A549 (cell line): ENCODE measurements around the gene USP3. TPM values are rescaled to one million over a fixed set of nuclear protein-coding genes. Genes with fewer than 3 reads are reported as not detected.

Source experiments
- ATAC-seq, 2 experiments: fragments of 200-7000 bp in 1 of 2; fragments of >200 bp in 1 of 2; cut with Nextera tagmentation in 1 of 2; cut with Tn5 transposase in 1 of 2; 3 replicates each; pipeline versions ENCODE4 v1.8.0 to v1.9.1; 2018 to 2020; ENCODE audit warnings: mild to moderate bottlenecking in 1 of 2, moderate library complexity in 1 of 2
- CTCF ChIA-PET: fragments of 300-600 bp; sonication (Branson Sonifier 250); formaldehyde crosslinking; extraction: SDS; loops from one replicate; lab custom pipeline; 2021; ENCODE audit warnings: antibody characterized with exemption, inconsistent platforms; lab: Yijun Ruan, JAX
- POLR2A ChIA-PET: fragments of 350-600 bp; formaldehyde crosslinking; extraction: SDS; loops from one replicate; lab custom pipeline; 2021; ENCODE audit warnings: antibody characterized with exemption, inconsistent platforms; lab: Yijun Ruan, JAX
- DNase-seq, 2 experiments: peaks; one replicate each; pipeline versions ENCODE4 v3.0.0 to v3.0.0-alpha.2; 2011 to 2016; ENCODE audit warnings: low read depth in 1 of 2, low spot score in 1 of 2
- FAIRE-seq: peaks from 2 replicates; lab custom pipeline; 2011; peaks lifted over from hg19 to GRCh38; lab: Jason Lieb, UNC
- H3K27ac ChIP-seq, 2 experiments: fragments of >200 bp; sonication (Bioruptor Twin); formaldehyde crosslinking; 3 replicates each; pipeline ENCODE4 v1.5.1; 2016 to 2017
- H3K4me1 ChIP-seq: fragments of >200 bp; sonication (Bioruptor Twin); formaldehyde crosslinking; 3 replicates; pipeline ENCODE4 v1.6.1; 2016
- H3K4me2 ChIP-seq: fragments of >200 bp; sonication (Bioruptor Twin); formaldehyde crosslinking; 3 replicates; pipeline ENCODE4 v1.6.1; 2016
- H3K4me3 ChIP-seq: fragments of >200 bp; sonication (Bioruptor Twin); formaldehyde crosslinking; 3 replicates; pipeline ENCODE4 v1.5.1; 2016
- H3K9me3 ChIP-seq: fragments of >200 bp; sonication (Bioruptor Twin); formaldehyde crosslinking; 3 replicates; pipeline ENCODE4 v1.6.1; 2016
- BCL3 ChIP-seq: fragments of >200 bp; sonication (Bioruptor Twin); formaldehyde crosslinking; IDR thresholded peaks from 3 replicates; pipeline ENCODE4 v1.6.1; 2016
- BHLHE40 ChIP-seq: IDR thresholded peaks from 2 replicates; pipeline ENCODE4 v1.6.1; 2012; ENCODE audit warnings: low read depth, low read length, inconsistent platforms
- CBX2 ChIP-seq: fragments of 200-600 bp; sonication (generic); IDR thresholded peaks from 2 replicates; pipeline ENCODE4 v1.6.1; 2016; ENCODE audit warnings: low read depth, mild to moderate bottlenecking, borderline replicate concordance
- CBX8 ChIP-seq: fragments of 200-600 bp; sonication (generic); IDR thresholded peaks from 2 replicates; pipeline ENCODE4 v1.6.1; 2016
- CEBPB ChIP-seq, 2 experiments: fragments of >200 bp in 1 of 2; sonication (Bioruptor Twin) in 1 of 2; formaldehyde crosslinking in 1 of 2; IDR thresholded peaks; 2 replicates each; pipeline ENCODE4 v1.6.1; 2012 to 2016
- CTCF ChIP-seq: fragments of >200 bp; sonication (Bioruptor Twin); formaldehyde crosslinking; IDR thresholded peaks from 3 replicates; pipeline ENCODE4 v1.5.1; 2016
- EHF ChIP-seq: fragments of 250-450 bp; sonication (Bioruptor Pico); IDR thresholded peaks from 2 replicates; pipeline ENCODE4 v1.5.0; 2020; ENCODE audit warnings: mild to moderate bottlenecking
- EHMT2 ChIP-seq: fragments of 200-600 bp; sonication (generic); IDR thresholded peaks from 2 replicates; pipeline ENCODE4 v1.6.1; 2016; ENCODE audit warnings: antibody characterized with exemption, low read depth, mild to moderate bottlenecking, moderate library complexity
- FOSL2 ChIP-seq, 2 experiments: fragments of 450-650 bp in 1 of 2; fragments of >200 bp in 1 of 2; sonication (Bioruptor Twin) in 1 of 2; formaldehyde crosslinking; IDR thresholded peaks; 2 replicates each; pipeline versions ENCODE4 v1.5.0 to v1.6.1; 2016 to 2020; ENCODE audit warnings: mild to moderate bottlenecking in 1 of 2, moderate library complexity in 1 of 2
- FOXS1 ChIP-seq: fragments of 250-450 bp; sonication (Bioruptor Pico); IDR thresholded peaks from 2 replicates; pipeline ENCODE4 v1.5.0; 2020; ENCODE audit warnings: mild to moderate bottlenecking, moderate library complexity
- GATA3 ChIP-seq: IDR thresholded peaks from 2 replicates; pipeline ENCODE4 v1.6.1; 2012; ENCODE audit warnings: borderline replicate concordance
- HDAC2 ChIP-seq: fragments of 200-600 bp; sonication (generic); IDR thresholded peaks from 2 replicates; pipeline ENCODE4 v1.6.1; 2016
- HMGXB4 ChIP-seq: fragments of 250-450 bp; sonication (Bioruptor Pico); IDR thresholded peaks from 2 replicates; pipeline ENCODE4 v1.5.0; 2021; ENCODE audit warnings: mild to moderate bottlenecking, moderate library complexity, borderline replicate concordance
- JUNB ChIP-seq: fragments of >200 bp; sonication (Bioruptor Twin); formaldehyde crosslinking; IDR thresholded peaks from 2 replicates; pipeline ENCODE4 v1.6.1; 2016
- KDM5A ChIP-seq: fragments of 200-600 bp; sonication (generic); IDR thresholded peaks from 2 replicates; pipeline ENCODE4 v1.6.1; 2016; ENCODE audit warnings: antibody characterized with exemption, mild to moderate bottlenecking
- MAFK ChIP-seq: fragments of 450-650 bp; IDR thresholded peaks from 2 replicates; pipeline ENCODE4 v1.6.1; 2014; ENCODE audit not compliant: partially characterized antibody
- NPAS2 ChIP-seq: fragments of 250-450 bp; sonication (Bioruptor Pico); IDR thresholded peaks from 2 replicates; pipeline ENCODE4 v1.8.0; 2022; ENCODE audit warnings: mild to moderate bottlenecking, moderate library complexity, borderline replicate concordance
- PHF8 ChIP-seq: fragments of 200-600 bp; sonication (generic); IDR thresholded peaks from 2 replicates; pipeline ENCODE4 v1.6.1; 2016; ENCODE audit warnings: low read depth, mild to moderate bottlenecking, antibody characterized with exemption, moderate library complexity, borderline replicate concordance
- RCOR1 ChIP-seq: fragments of 150-350 bp; IDR thresholded peaks from 2 replicates; pipeline ENCODE4 v1.6.1; 2014; ENCODE audit warnings: antibody characterized with exemption, low read length, low read depth
- RFX5 ChIP-seq: fragments of 450-650 bp; IDR thresholded peaks from 2 replicates; pipeline ENCODE4 v1.7.1; 2014; ENCODE audit warnings: antibody characterized with exemption, mild to moderate bottlenecking, moderate library complexity
- SREBF2 ChIP-seq: fragments of 450-650 bp; IDR thresholded peaks from 2 replicates; pipeline ENCODE4 v1.6.1; 2014; ENCODE audit warnings: mild to moderate bottlenecking, moderate library complexity
- TFCP2L1 ChIP-seq: fragments of 250-450 bp; sonication (Bioruptor Pico); IDR thresholded peaks from 2 replicates; pipeline ENCODE4 v1.5.0; 2021; ENCODE audit warnings: mild to moderate bottlenecking
- ZNF302 ChIP-seq: fragments of 250-450 bp; sonication (Bioruptor Pico); IDR thresholded peaks from 2 replicates; pipeline ENCODE4 v1.9.0; 2021; ENCODE audit warnings: inconsistent platforms, mild to moderate bottlenecking, moderate library complexity
- WGBS: methylation state at CpG from one replicate; pipeline ENCODE4 v1.1.6; 2017; ENCODE audit errors: missing lambda C conversion rate; 5-methylcytosine and 5-hydroxymethylcytosine counted together
- polyA plus RNA-seq, 4 experiments: library from polyadenylated mRNA; depleted of rRNA in 3 of 4; stranded (reverse); fragments of >200 nt; fragmentation: RNase III in 1 of 4; extraction: RNeasy Plus Mini Kit Qiagen cat#74134 plus additional on column Dnase treatment in 1 of 4; gene quantifications; 2 replicates in 3 of 4; 3 replicates in 1 of 4; pipeline ENCODE4 v1.2.3, GENCODE V29; 2011 to 2017
- TF ChIP-seq, protein P1 (sequence below): fragments of 450-650 bp; IDR thresholded peaks from 2 replicates; pipeline ENCODE4 v1.6.1; 2014; ENCODE audit warnings: antibody characterized with exemption
- TF ChIP-seq, protein P2 (sequence below): fragments of >200 bp; sonication (Bioruptor Twin); formaldehyde crosslinking; IDR thresholded peaks from 2 replicates; pipeline ENCODE4 v1.6.1; 2016

Gene USP3
- polyA plus RNA-seq, 2 of the 4 experiments (the other 2 are of a cell fraction) = 41.8 to 99.1 TPM

- no peak for TF ChIP-seq HDAC2
- 0 out of 2 replicates have a peak, but pooled peaks have one; percentile 5 for TF ChIP-seq FOSL2 (IDR thresholded peaks at IDR 0.05)
- peak; percentile 61 for TF ChIP-seq FOSL2 (CRISPR knock-in tag; IDR thresholded peaks at IDR 0.05)
- no peak for TF ChIP-seq BCL3
- peak; percentile 95; the same call in 1 of the 2 replicates for TF ChIP-seq FOXS1 (CRISPR knock-in tag)
- peak; percentile 31 to 64; a peak in 2 of 4 replicates for TF ChIP-seq CEBPB (IDR thresholded peaks at IDR 0.05)
- TF ChIP-seq JUNB = 0 out of 2 replicates have a peak, but pooled peaks have one; percentile 28
- TF ChIP-seq EHF = no peak
- no peak for TF ChIP-seq NPAS2
- no peak for TF ChIP-seq KDM5A
- no peak for TF ChIP-seq RCOR1
- peaks cover 34% of the 10 kb centered on the region for H3K4me1 ChIP-seq
- no peaks in the 10 kb centered on the region for H3K9me3 ChIP-seq
- DNase-seq (no peak), ATAC-seq (no peak), FAIRE-seq (peak; percentile 84)
- POLR2A ChIA-PET = interaction anchor here (1.3 kb wide), 1 partner anchor 47 kb away, joined by 4 read pairs; the partner anchor contains the start of gene USP3
- H3K27ac ChIP-seq = no peak overlapping the region
- H3K4me3 ChIP-seq = no peak overlapping the region
- WGBS = 43% methylated on average over 1 of the region's 1 CpG
- CTCF ChIA-PET = interaction anchor here (1.0 to 2.1 kb wide), 7 partner anchors 20 to 495 kb away, joined by 3 to 8 read pairs (median 4); partner anchors contain the start of genes DAPK2 and USP3
- peak overlapping the region; percentile 4; the same call in 1 of the 3 replicates for H3K4me2 ChIP-seq
These were observed 47.0 kb downstream of the USP3 start for GRCh38 chr15:63551400-63551799.

GRCh38 chr15:63553388-63553791 lies 49.0 kb downstream of the USP3 start:
- Histone ChIP-seq H3K9me3 (no peaks in the 10 kb centered on the region), H3K4me3 (no peak overlapping the region), H3K27ac (no peak overlapping the region), H3K4me1 (peaks cover 34% of the 10 kb centered on the region), H3K4me2 (peak overlapping the region; percentile 21)
- peak; percentile 68 for FAIRE-seq
- ChIA-PET CTCF (interaction anchor here (0.8 to 2.5 kb wide), 12 partner anchors 12 to 89 kb away, joined by 3 to 14 read pairs (median 4); no protein-coding TSS in a partner anchor), POLR2A (no interaction called here)
- peak in 1 of 2 experiments; percentile 36; a peak in 2 of 6 replicates for ATAC-seq
- TF ChIP-seq MAFK = no peak
- no peak for TF ChIP-seq RFX5
- TF ChIP-seq CBX8 = no peak
- TF ChIP-seq ZNF302 (CRISPR knock-in tag) = no peak
- DNase-seq = no peak
- WGBS = 61% methylated on average over 3 of the region's 3 CpGs

- Histone ChIP-seq H3K4me1 (peaks cover 34% of the 10 kb centered on the region), H3K27ac (no peak overlapping the region), H3K4me3 (no peak overlapping the region), H3K4me2 (no peak overlapping the region), H3K9me3 (no peaks in the 10 kb centered on the region)
- 90% methylated on average over 2 of the region's 2 CpGs for whole genome bisulfite sequencing
- CTCF ChIA-PET = interaction anchor here (0.6 to 2.5 kb wide), 8 partner anchors 8 to 88 kb away, joined by 3 to 14 read pairs (median 7); no protein-coding TSS in a partner anchor
- ATAC-seq = 0 out of 6 replicates have a peak, but pooled peaks of 1 of the 2 experiments have one; percentile 16
- DNase-seq = no peak
- peak; percentile 95 for FAIRE-seq
- POLR2A ChIA-PET = no interaction called here
- TF ChIP-seq MAFK = peak; percentile 50
- no peak for TF ChIP-seq EHMT2
These were observed 50.0 kb downstream of the USP3 start for GRCh38 chr15:63554337-63554927.

- ChIA-PET POLR2A (no interaction called here), CTCF (interaction anchor here (0.7 to 1.4 kb wide), 3 partner anchors 43 to 266 kb away, joined by 3 to 8 read pairs (median 3); no protein-coding TSS in a partner anchor)
- no peak for ATAC-seq
- Histone ChIP-seq H3K27ac (no peak overlapping the region), H3K9me3 (no peaks in the 10 kb centered on the region), H3K4me1 (peaks cover 34% of the 10 kb centered on the region), H3K4me2 (no peak overlapping the region), H3K4me3 (no peak overlapping the region)
- no peak for DNase-seq
- FAIRE-seq = peak; percentile 72
- TF ChIP-seq ZNF302 (CRISPR knock-in tag) (no peak), BHLHE40 (no peak), SREBF2 (no peak), TFCP2L1 (CRISPR knock-in tag) (no peak), KDM5A (no peak), CBX2 (no peak), HMGXB4 (CRISPR knock-in tag) (no peak), PHF8 (no peak), GATA3 (no peak), CTCF (no peak)
- TF ChIP-seq, protein P1, sequence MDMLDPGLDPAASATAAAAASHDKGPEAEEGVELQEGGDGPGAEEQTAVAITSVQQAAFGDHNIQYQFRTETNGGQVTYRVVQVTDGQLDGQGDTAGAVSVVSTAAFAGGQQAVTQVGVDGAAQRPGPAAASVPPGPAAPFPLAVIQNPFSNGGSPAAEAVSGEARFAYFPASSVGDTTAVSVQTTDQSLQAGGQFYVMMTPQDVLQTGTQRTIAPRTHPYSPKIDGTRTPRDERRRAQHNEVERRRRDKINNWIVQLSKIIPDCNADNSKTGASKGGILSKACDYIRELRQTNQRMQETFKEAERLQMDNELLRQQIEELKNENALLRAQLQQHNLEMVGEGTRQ = no peak
- TF ChIP-seq, protein P2, sequence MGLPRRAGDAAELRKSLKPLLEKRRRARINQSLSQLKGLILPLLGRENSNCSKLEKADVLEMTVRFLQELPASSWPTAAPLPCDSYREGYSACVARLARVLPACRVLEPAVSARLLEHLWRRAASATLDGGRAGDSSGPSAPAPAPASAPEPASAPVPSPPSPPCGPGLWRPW = no peak
These were observed 51.1 kb downstream of the USP3 start for GRCh38 chr15:63555507-63555906.
